Measurements from ENCODE around the gene SLC50A1.
"Not testable (repeated sequence)": the region's sequence is repeated elsewhere in the genome, so short reads cannot be mapped to it uniquely, and the experiment has no call there.

DNA sequence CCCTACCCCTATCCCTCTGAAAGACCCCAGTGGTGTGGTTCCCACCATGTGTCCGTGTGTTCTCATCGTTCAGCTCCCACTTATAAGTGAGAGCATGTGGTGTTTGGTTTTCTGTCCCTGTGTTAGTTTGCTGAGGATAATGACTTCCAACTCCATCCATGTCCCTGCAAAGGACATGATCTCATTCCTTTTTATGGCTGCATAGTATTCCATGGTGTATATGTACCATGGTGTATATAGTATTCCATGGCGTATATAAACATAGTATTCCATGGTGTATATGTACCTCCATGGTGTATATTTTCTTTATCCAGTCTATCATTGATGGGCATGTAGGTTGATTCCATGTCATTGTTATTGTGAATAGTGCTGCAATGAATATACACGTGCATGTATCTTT is 28.1 kb downstream of the SLC50A1 start:
- not testable (repeated sequence) for TF ChIP-seq EZH2phosphoT487 (conservative IDR thresholded peaks at IDR 0.05; ENCODE audit: low read length)
- TF ChIP-seq, protein P1, sequence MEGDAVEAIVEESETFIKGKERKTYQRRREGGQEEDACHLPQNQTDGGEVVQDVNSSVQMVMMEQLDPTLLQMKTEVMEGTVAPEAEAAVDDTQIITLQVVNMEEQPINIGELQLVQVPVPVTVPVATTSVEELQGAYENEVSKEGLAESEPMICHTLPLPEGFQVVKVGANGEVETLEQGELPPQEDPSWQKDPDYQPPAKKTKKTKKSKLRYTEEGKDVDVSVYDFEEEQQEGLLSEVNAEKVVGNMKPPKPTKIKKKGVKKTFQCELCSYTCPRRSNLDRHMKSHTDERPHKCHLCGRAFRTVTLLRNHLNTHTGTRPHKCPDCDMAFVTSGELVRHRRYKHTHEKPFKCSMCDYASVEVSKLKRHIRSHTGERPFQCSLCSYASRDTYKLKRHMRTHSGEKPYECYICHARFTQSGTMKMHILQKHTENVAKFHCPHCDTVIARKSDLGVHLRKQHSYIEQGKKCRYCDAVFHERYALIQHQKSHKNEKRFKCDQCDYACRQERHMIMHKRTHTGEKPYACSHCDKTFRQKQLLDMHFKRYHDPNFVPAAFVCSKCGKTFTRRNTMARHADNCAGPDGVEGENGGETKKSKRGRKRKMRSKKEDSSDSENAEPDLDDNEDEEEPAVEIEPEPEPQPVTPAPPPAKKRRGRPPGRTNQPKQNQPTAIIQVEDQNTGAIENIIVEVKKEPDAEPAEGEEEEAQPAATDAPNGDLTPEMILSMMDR (IDR thresholded peaks at IDR 0.05; ENCODE audit: insufficient read depth, low read length, poor library complexity, severe bottlenecking), result not testable (repeated sequence)
